ENCODE results near the gene PCYOX1L. TPM values are rescaled to one million over a fixed set of nuclear protein-coding genes. Genes with fewer than 3 reads are reported as not detected.

PCYOX1L gene
- total and polyA plus RNA-seq, 8 donors = 2.1 to 13.4 (median 4.1) TPM; not detected in 1

DNA sequence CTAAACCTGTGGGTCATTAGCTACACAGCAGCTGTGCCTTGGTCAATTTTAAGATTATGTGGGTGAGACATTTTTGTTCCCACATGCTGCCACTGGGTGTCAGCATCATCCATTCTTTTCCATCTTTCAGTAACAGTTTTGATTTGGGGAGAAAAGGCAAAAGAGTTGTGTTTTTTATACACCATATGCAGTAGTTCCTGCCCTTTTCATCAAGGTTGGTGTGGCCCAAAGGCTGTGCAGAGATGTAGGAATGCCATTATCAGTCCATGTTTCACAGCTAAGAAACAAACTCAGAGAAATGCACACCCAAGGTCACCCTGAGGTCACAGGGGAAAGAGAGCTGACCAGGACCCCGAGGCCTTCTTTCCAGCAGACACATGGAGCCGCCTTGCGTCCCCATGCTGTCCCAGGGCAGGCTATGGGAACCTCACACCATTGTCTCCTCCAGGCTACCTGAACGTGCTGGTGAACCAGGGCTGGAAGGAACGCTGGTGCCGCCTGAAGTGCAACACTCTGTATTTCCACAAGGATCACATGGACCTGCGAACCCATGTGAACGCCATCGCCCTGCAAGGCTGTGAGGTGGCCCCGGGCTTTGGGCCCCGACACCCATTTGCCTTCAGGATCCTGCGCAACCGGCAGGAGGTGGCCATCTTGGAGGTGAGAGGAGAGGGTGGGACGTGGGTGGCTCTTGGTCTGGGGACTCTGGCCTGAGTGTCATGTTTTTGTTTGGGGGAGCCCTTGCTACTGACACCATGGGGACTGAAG lies 40.4 kb upstream of the PCYOX1L start:
- Histone ChIP-seq H3K27ac (no peak overlapping the region), H3K4me3 (no peak overlapping the region), H3K27me3 (no peaks in the 10 kb centered on the region), H3K9me3 (no peaks in the 10 kb centered on the region), H3K36me3 (peaks cover 0 to 3% (median 0%) of the 10 kb centered on the region in 4 donors), H3K4me1 (peaks cover 10 to 21% (median 13%) of the 10 kb centered on the region in 4 donors)
- TF ChIP-seq, protein P1, sequence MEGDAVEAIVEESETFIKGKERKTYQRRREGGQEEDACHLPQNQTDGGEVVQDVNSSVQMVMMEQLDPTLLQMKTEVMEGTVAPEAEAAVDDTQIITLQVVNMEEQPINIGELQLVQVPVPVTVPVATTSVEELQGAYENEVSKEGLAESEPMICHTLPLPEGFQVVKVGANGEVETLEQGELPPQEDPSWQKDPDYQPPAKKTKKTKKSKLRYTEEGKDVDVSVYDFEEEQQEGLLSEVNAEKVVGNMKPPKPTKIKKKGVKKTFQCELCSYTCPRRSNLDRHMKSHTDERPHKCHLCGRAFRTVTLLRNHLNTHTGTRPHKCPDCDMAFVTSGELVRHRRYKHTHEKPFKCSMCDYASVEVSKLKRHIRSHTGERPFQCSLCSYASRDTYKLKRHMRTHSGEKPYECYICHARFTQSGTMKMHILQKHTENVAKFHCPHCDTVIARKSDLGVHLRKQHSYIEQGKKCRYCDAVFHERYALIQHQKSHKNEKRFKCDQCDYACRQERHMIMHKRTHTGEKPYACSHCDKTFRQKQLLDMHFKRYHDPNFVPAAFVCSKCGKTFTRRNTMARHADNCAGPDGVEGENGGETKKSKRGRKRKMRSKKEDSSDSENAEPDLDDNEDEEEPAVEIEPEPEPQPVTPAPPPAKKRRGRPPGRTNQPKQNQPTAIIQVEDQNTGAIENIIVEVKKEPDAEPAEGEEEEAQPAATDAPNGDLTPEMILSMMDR (IDR thresholded peaks at IDR 0.05) = peak in 5 of 7 experiments; percentile 60 to 68 (median 67)
- TF ChIP-seq POLR2A (IDR thresholded peaks at IDR 0.05) = no peak
- WGBS, 5 donors = 77 to 87% (median 81%) methylated on average over 14 of the region's 14 CpGs
- intact Hi-C loops (cut with DNase I; ENCODE audit: low total_unique reads) = no loop called here
- peak; percentile 34 to 80 for DNase-seq

DNA sequence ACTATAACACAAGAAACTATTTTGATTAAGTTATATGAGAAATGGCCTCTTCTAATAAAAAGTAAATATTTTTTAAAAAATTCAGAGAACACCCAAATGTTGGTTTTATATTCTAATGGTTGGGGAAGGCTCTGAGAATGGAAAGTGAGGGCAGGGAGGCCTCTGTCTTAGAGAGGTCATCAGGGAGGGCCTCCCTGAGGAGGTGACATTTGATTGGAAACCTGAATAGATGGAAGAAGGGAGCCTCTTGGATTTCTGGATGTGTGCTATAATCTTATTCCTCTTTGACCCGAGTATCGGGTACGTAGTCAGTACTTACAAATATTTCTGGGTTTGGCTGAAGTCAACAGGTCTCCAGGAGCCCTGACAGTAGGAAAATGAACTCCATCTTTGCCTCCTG lies 38.7 kb upstream of the PCYOX1L start:
- WGBS, 5 donors = 94 to 100% (median 95%) methylated on average over 3 of the region's 3 CpGs
- no peak overlapping the region for H3K4me3 ChIP-seq
- H3K36me3 ChIP-seq = peaks cover 0 to 3% (median 0%) of the 10 kb centered on the region in 4 donors
- TF ChIP-seq EP300 (IDR thresholded peaks at IDR 0.05) (no peak), POLR2AphosphoS5 (IDR thresholded peaks at IDR 0.05) (no peak), POLR2A (IDR thresholded peaks at IDR 0.05) (no peak)
- TF ChIP-seq, protein P1 (IDR thresholded peaks at IDR 0.05) = no peak
- H3K4me1 ChIP-seq = peaks cover 10 to 27% (median 13%) of the 10 kb centered on the region in 4 donors
- H3K27me3 ChIP-seq = no peaks in the 10 kb centered on the region
- H3K27ac ChIP-seq = no peak overlapping the region
- intact Hi-C loops (cut with DNase I; ENCODE audit: low total_unique reads) = no loop called here
- no peaks in the 10 kb centered on the region for H3K9me3 ChIP-seq
- no peak for DNase-seq

DNA sequence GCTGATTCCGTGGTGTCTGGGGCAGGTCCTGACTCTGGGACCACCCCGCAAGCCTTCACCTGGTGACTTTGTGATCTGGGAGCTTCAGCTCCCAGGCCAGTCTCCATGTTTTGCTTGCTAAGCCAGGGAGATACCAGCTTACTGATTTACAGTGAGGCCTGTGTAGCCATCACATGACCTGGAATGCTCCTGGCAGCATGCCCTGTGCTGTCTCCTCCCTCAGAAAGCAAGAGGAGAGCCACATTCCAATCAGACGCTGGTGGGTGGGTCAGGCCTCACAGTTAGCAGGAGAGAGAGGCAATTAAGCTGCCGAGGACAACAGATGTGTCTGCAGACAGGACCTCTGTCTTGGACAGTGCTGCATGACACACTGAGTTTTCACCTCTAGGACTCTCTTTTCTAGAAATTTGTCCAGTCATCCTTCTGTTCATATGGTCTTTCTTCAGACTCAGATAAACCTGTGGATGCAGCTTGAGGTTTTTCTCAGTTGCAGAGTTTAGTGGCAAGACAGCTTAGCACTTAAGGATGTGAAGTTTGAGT lies 37.0 kb upstream of the PCYOX1L start:
- Histone ChIP-seq H3K9me3 (no peaks in the 10 kb centered on the region), H3K36me3 (peaks cover 0 to 3% (median 0%) of the 10 kb centered on the region in 4 donors), H3K27me3 (no peaks in the 10 kb centered on the region), H3K4me3 (no peak overlapping the region), H3K4me1 (peaks cover 10 to 27% (median 13%) of the 10 kb centered on the region in 4 donors), H3K27ac (peak overlapping the region in 4 of 5 donors; percentile 20 to 65 (median 48))
- peak; percentile 88 to 97 for DNase-seq
- peak; percentile 23 to 59 (median 36) for TF ChIP-seq POLR2AphosphoS5 (IDR thresholded peaks at IDR 0.05)
- TF ChIP-seq, protein P1 (IDR thresholded peaks at IDR 0.05) = no peak
- 23 to 28% (median 25%) methylated on average over 4 of the region's 4 CpGs for whole genome bisulfite sequencing, 5 donors
- intact Hi-C loops (cut with DNase I; ENCODE audit: low total_unique reads) = no loop called here

DNA sequence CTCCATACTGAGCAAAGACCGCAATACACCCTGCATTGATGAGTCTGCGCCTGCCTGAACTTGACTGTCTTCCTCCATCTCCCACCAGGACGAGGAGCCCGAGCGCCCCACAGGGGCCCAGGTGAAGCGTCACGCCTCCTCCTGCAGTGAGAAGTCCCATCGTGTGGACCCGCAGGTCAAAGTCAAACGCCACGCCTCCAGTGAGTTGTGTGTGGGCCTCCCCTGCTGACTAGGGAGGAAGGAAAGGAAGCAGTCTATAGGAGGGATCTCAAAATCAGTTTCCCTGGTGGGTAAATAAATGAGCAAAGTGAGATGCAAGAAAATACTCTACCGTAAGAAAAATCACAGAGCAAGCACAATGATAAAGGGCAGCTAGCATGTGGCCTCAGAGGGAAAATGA lies 35.3 kb upstream of the PCYOX1L start:
- H3K27ac ChIP-seq = peak overlapping the region in 1 of 5 donors; percentile 53
- 66 to 81% (median 70%) methylated on average over 12 of the region's 12 CpGs for WGBS, 5 donors

More for the DNA sequence above, 35.3 kb upstream of the PCYOX1L start:
- peaks cover 0 to 3% (median 0%) of the 10 kb centered on the region in 4 donors for H3K36me3 ChIP-seq
- H3K27me3 ChIP-seq = no peaks in the 10 kb centered on the region
- no peaks in the 10 kb centered on the region for H3K9me3 ChIP-seq
- intact Hi-C loops (cut with DNase I; ENCODE audit: low total_unique reads) = no loop called here
- TF ChIP-seq POLR2A (IDR thresholded peaks at IDR 0.05) = no peak
- no peak for TF ChIP-seq EP300 (IDR thresholded peaks at IDR 0.05)
- DNase-seq = peak in 1 of 2 donors; percentile 75
- H3K4me3 ChIP-seq = no peak overlapping the region
- H3K4me1 ChIP-seq = peaks cover 10 to 22% (median 13%) of the 10 kb centered on the region in 4 donors

Data from stomach (tissue), 9 donors.